CD4-positive, alpha-beta T cell treated with Interleukin-12 subunit alpha and Interleukin-12 subunit beta, for 1 hour (primary cell): ENCODE data around the gene WWOX.

Source experiments
- DNase-seq: peaks from one replicate; pipeline ENCODE4 v3.0.0-alpha.2; 2020

WWOX gene

GRCh38 chr16:78936060-78936459 lies 836.6 kb downstream of the WWOX start:
- DNase-seq, result no peak

- DNase-seq, result no peak
These were observed 840.1 kb downstream of the WWOX start for GRCh38 chr16:78939597-78939996.

- DNase-seq, result no peak
These were observed 843.3 kb downstream of the WWOX start for GRCh38 chr16:78942625-78943245.

GRCh38 chr16:78945336-78945735 lies 845.9 kb downstream of the WWOX start:
- no peak for DNase-seq

- DNase-seq, result no peak
These were observed 847.1 kb downstream of the WWOX start for GRCh38 chr16:78946556-78946955.

- no peak for DNase-seq
These were observed 851.3 kb downstream of the WWOX start for GRCh38 chr16:78950768-78951167.

GRCh38 chr16:78952630-78953029 lies 853.2 kb downstream of the WWOX start:
- no peak for DNase-seq

GRCh38 chr16:78953526-78953925 lies 854.1 kb downstream of the WWOX start:
- DNase-seq, result no peak

- DNase-seq, result no peak
These were observed 855.8 kb downstream of the WWOX start for GRCh38 chr16:78955206-78955605.

- no peak for DNase-seq
These were observed 857.4 kb downstream of the WWOX start for GRCh38 chr16:78956859-78957258.

- peak; percentile 2 for DNase-seq
These were observed 858.1 kb downstream of the WWOX start for GRCh38 chr16:78957317-78958100.

- DNase-seq, result no peak
These were observed 862.0 kb downstream of the WWOX start for GRCh38 chr16:78961464-78961863.

- no peak for DNase-seq
These were observed 863.0 kb downstream of the WWOX start for GRCh38 chr16:78962457-78962929.

GRCh38 chr16:78967948-78968347 lies 868.5 kb downstream of the WWOX start:
- DNase-seq, result no peak

GRCh38 chr16:78969721-78970120 lies 870.3 kb downstream of the WWOX start:
- DNase-seq, result no peak

GRCh38 chr16:78970650-78971049 lies 871.2 kb downstream of the WWOX start:
- DNase-seq, result no peak

- DNase-seq, result no peak
These were observed 872.6 kb downstream of the WWOX start for GRCh38 chr16:78972006-78972405.

GRCh38 chr16:78972986-78973385 lies 873.5 kb downstream of the WWOX start:
- no peak for DNase-seq

GRCh38 chr16:78976212-78976611 lies 876.8 kb downstream of the WWOX start:
- DNase-seq, result no peak

GRCh38 chr16:78980825-78981224 lies 881.4 kb downstream of the WWOX start:
- no peak for DNase-seq

- no peak for DNase-seq
These were observed 882.8 kb downstream of the WWOX start for GRCh38 chr16:78982096-78982744.

- DNase-seq, result no peak
These were observed 884.9 kb downstream of the WWOX start for GRCh38 chr16:78984324-78984723.

- no peak for DNase-seq
These were observed 885.5 kb downstream of the WWOX start for GRCh38 chr16:78984887-78985464.
